GM04503 (cell line): ENCODE measurements around the gene SPANXC.
"Not testable (repeated sequence)": the region's sequence is repeated elsewhere in the genome, so short reads cannot be mapped to it uniquely, and the experiment has no call there.

ENCODE experiments used
- DNase-seq: peaks from one replicate; pipeline ENCODE4 v3.0.0-alpha.2; 2012; ENCODE audit warnings: low read depth

SPANXC gene, protein sequence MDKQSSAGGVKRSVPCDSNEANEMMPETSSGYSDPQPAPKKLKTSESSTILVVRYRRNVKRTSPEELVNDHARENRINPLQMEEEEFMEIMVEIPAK

GRCh38 chrX:141242417-141242816, at the start of gene SPANXC:
SPANXC (minus strand) TSS chrX:141242517; CDS start chrX:141242457, 60 bp downstream.
- DNase-seq = not testable (repeated sequence)

DNA sequence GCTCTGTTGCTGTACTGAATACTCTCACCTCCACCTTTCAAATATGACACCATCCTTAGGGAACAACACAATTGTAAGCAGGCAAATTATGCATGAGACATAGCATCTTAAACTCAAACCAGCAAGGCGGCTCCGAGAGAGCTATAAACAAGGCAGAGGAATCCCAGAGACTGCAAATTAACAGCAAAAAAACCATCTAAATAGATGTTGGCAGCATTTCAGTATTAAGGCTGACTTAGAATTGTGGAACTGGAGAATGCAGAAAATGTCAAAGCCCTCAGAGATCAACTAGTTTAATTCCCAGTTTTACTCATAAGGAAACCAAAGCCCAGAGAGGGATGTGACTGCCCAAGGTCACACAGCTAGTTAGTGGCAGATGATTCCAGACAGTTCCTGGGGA, 37.2 kb upstream of the SPANXC start:
- DNase-seq = peak; percentile 38

DNA sequence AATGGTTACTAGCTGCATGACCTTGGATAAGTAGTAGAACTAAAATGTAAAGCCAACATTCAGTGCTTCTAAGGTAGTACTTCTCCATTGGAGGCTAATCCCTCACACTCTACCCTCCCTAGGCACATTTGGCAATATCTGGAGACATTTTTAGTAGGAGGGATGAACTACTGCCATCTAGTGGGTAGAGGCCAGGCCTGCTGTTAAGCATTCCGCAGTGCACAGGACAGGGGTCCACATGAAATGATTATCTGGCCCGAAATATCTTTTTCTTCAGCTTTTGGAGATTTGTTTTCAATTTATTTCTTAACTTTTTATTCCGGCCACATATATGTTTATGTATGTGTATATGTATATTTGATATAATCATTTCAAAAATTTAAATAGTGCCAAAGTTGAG, 36.0 kb upstream of the SPANXC start:
- no peak for DNase-seq

DNA sequence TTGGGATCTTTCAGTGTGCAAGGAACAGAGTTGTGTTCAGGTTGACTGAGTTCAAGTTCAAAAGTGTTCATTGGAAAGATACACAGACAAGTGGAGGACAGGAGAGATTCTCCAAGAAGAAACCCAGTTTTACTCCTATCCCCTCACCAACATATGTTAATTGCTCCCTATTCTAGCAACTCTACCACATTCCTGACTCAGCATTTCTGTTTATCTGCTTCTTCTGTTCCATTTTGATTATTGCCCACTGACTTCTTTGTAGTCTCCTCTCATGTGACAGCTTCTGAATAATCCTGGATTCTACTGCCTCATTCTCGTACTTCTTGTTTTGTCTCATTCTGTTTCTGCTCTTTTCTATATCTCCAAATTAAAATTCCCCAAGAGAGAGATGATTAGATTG, 15.8 kb upstream of the SPANXC start:
- DNase-seq = no peak

- no peak for DNase-seq
These were observed 20.7 kb downstream of the SPANXC start for GRCh38 chrX:141221611-141222010.

- peak; percentile 40 for DNase-seq
These were observed 21.8 kb downstream of the SPANXC start for GRCh38 chrX:141220342-141221008.

- DNase-seq = no peak
These were observed 28.1 kb downstream of the SPANXC start for GRCh38 chrX:141214196-141214595.

- no peak for DNase-seq
These were observed 40.4 kb downstream of the SPANXC start for GRCh38 chrX:141201962-141202361.
